Sigmoid colon (tissue), 4 donors: Measurements from ENCODE around the gene PXN.

ENCODE experiments used
- POLR2AphosphoS5 ChIP-seq, 4 donors: sonication (generic); formaldehyde crosslinking; IDR thresholded peaks; one replicate each; pipeline ENCODE4 v1.6.1; 2017; ENCODE audit warnings: antibody characterized with exemption in 4 of 4
- TF ChIP-seq, protein P1 (sequence below), 4 experiments: fragments of 450-650 bp in 3 of 4; fragments of 200-600 bp in 1 of 4; IDR thresholded peaks; one replicate each; pipeline ENCODE4 v1.5.1; 2016 to 2019; ENCODE audit warnings: antibody characterized with exemption in 4 of 4, mild to moderate bottlenecking in 3 of 4, moderate library complexity in 2 of 4

DNA sequence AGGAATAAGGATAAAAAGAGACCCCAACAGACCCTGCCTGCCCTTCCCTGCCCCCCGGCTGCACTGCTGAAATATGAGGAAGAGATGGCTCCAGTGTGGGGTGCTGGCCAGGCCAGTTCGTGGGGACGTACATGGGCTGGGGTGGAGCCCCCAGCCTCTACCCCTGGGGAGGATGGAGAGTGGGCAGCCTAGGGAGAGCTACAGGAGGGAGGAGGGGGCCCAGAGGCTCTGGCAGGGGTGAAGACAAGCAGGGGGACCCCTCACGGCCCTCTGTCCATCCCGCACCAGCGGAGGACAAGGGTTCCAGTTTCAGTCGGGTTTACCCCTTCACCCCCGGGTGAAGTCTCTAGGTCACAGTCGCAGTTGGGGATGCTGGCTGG lies 53.6 kb downstream of the PXN start:
- TF ChIP-seq, protein P1, sequence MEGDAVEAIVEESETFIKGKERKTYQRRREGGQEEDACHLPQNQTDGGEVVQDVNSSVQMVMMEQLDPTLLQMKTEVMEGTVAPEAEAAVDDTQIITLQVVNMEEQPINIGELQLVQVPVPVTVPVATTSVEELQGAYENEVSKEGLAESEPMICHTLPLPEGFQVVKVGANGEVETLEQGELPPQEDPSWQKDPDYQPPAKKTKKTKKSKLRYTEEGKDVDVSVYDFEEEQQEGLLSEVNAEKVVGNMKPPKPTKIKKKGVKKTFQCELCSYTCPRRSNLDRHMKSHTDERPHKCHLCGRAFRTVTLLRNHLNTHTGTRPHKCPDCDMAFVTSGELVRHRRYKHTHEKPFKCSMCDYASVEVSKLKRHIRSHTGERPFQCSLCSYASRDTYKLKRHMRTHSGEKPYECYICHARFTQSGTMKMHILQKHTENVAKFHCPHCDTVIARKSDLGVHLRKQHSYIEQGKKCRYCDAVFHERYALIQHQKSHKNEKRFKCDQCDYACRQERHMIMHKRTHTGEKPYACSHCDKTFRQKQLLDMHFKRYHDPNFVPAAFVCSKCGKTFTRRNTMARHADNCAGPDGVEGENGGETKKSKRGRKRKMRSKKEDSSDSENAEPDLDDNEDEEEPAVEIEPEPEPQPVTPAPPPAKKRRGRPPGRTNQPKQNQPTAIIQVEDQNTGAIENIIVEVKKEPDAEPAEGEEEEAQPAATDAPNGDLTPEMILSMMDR (IDR thresholded peaks at IDR 0.05): no peak
- TF ChIP-seq POLR2AphosphoS5 (IDR thresholded peaks at IDR 0.05): no peak
